ENCODE data around the gene YIF1B.
"Not testable (repeated sequence)": the region's sequence is repeated elsewhere in the genome, so short reads cannot be mapped to it uniquely, and the experiment has no call there.

The YIF1B gene

GRCh38 chr19:38273499-38273898, 42.2 kb downstream of the YIF1B start:
- DNase-seq, result no peak

GRCh38 chr19:38270587-38271167, 45.1 kb downstream of the YIF1B start:
- no peak for DNase-seq

GRCh38 chr19:38268539-38268938, 47.2 kb downstream of the YIF1B start:
- DNase-seq, result peak in 1 of 5 experiments; percentile 43

GRCh38 chr19:38267761-38268483, 47.8 kb downstream of the YIF1B start:
- no peak for DNase-seq

GRCh38 chr19:38266981-38267597, 48.7 kb downstream of the YIF1B start:
- DNase-seq, result no peak

- no peak for DNase-seq
Measured at GRCh38 chr19:38265921-38266429, 49.8 kb downstream of the YIF1B start.

GRCh38 chr19:38265213-38265861, 50.4 kb downstream of the YIF1B start:
- peak in 1 of 5 experiments; percentile 72 for DNase-seq

GRCh38 chr19:38264486-38265212, 51.1 kb downstream of the YIF1B start, which contains the start of gene SPINT2:
SPINT2 (plus strand) TSS chr19:38264573; CDS start chr19:38264893, 320 bp downstream.
- DNase-seq, result peak in 3 of 5 experiments; percentile 10 to 55 (median 38)

- peak; percentile 47 to 88 (median 71) for DNase-seq
Measured at GRCh38 chr19:38263689-38264485, 51.9 kb downstream of the YIF1B start.

GRCh38 chr19:38262585-38263268, 53.0 kb downstream of the YIF1B start:
- no peak for DNase-seq

- not testable (repeated sequence) for DNase-seq
Measured at GRCh38 chr19:38261942-38262341, 53.8 kb downstream of the YIF1B start.

GRCh38 chr19:38255383-38256014, 60.2 kb downstream of the YIF1B start:
- DNase-seq, result no peak

GRCh38 chr19:38253788-38254187, 62.0 kb downstream of the YIF1B start:
- no peak for DNase-seq
